ENCODE results near the gene PEX7. TPM values are rescaled to one million over a fixed set of nuclear protein-coding genes. Genes with fewer than 3 reads are reported as not detected.

PEX7 gene
- total RNA-seq, 2 experiments from 2014 or later, result 2.0 to 3.4 TPM

DNA sequence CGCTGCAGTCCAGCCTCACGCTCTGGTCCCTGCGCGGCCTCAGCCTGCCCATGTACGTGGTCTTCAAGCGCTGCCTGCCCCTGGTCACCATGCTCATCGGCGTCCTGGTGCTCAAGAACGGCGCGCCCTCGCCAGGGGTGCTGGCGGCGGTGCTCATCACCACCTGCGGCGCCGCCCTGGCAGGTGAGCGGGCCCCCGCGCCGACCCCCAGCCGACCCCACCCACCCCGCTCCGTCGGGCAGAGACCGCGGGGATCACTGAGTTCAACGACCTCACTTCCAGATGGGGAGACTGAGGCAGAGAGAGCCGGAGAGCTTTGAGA lies 100.3 kb downstream of the PEX7 start:
- Mint-ChIP-seq H3K36me3 (ENCODE audit: low read depth) (no peaks in the 10 kb centered on the region), H3K27me3 (peaks cover 71% of the 10 kb centered on the region), H3K4me3 (peak overlapping the region; percentile 77), H3K4me1 (ENCODE audit: low read depth) (peaks cover 19% of the 10 kb centered on the region), H3K27ac (no peak overlapping the region), H3K9me3 (no peaks in the 10 kb centered on the region)
- H3K9me3 ChIP-seq (ENCODE audit: control insufficient read depth in 1 of 2, insufficient read depth in 1 of 2, low read length in 2 of 2), result peaks cover 0 to 24% of the 10 kb centered on the region in 2 experiments
- peaks cover 41 to 55% of the 10 kb centered on the region in 2 experiments for H3K27me3 ChIP-seq (ENCODE audit: control insufficient read depth in 1 of 2, insufficient read depth in 2 of 2, low read length in 2 of 2)
- CTCF ChIA-PET, result interaction anchor here (1.2 kb wide), 1 partner anchor 130 kb away, joined by 3 read pairs; the partner anchor contains the start of gene MAP3K5
- POLR2A ChIA-PET, result interaction anchor here (1.6 kb wide), 1 partner anchor 100 kb away, joined by 6 read pairs; the partner anchor contains the start of gene PEX7
- no peak overlapping the region for H3K27ac ChIP-seq (ENCODE audit: low read depth in 1 of 2, low read length in 2 of 2)
- H3K4me1 ChIP-seq (ENCODE audit: insufficient read depth, low read length), result peaks cover 38% of the 10 kb centered on the region
- no peaks in the 10 kb centered on the region for H3K36me3 ChIP-seq (ENCODE audit: insufficient read depth, low read length)
- DNase-seq (no peak), ATAC-seq (ENCODE audit: poor library complexity) (no peak)
- TF ChIP-seq, protein P1, sequence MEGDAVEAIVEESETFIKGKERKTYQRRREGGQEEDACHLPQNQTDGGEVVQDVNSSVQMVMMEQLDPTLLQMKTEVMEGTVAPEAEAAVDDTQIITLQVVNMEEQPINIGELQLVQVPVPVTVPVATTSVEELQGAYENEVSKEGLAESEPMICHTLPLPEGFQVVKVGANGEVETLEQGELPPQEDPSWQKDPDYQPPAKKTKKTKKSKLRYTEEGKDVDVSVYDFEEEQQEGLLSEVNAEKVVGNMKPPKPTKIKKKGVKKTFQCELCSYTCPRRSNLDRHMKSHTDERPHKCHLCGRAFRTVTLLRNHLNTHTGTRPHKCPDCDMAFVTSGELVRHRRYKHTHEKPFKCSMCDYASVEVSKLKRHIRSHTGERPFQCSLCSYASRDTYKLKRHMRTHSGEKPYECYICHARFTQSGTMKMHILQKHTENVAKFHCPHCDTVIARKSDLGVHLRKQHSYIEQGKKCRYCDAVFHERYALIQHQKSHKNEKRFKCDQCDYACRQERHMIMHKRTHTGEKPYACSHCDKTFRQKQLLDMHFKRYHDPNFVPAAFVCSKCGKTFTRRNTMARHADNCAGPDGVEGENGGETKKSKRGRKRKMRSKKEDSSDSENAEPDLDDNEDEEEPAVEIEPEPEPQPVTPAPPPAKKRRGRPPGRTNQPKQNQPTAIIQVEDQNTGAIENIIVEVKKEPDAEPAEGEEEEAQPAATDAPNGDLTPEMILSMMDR (IDR thresholded peaks at IDR 0.05), result no peak
- peak overlapping the region; percentile 5 for H3K4me3 ChIP-seq (ENCODE audit: low read length)
- intact Hi-C loops (cut with DNase I, micrococcal nuclease), result no loop called here

DNA sequence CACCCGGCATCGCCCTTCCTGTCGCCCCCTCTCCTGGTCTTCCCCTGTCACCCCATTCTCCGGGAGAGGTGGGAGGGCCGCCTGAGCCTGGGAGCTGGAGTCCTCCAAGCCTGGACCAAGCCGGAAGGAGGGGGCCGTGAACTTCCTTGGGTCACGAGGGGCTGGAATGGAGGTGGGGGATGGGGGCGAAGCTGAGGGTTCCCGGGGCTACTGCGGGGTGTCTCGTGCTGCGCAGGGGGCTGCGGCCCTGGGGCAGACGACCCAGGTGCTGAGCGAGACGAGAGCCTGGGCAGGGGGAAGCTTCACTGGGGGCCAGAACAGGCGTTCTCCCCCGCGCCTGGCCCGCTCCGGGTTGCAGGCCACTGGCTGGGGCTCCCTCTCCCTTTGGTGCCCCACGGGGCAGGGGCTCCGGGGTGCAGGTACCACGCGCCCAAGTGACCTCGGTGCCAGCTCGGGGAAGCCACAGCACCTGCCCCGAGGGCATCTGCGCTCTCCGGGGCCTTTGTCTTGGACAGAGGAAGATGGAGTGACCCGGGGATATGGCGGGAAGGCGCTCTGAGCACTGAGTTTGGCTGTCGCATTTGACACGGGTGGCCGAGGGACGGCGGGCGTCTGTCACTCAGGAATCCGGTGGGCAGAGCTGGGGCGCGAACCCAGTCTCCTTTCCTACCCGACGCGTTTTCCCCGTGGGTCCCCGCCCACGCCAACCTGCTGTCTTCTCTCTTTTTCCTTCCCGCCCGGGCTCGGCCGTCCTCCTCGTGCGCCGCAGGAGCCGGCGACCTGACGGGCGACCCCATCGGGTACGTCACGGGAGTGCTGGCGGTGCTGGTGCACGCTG lies 100.9 kb downstream of the PEX7 start:
- TF ChIP-seq, protein P1 (IDR thresholded peaks at IDR 0.05), result no peak
- H3K9me3 Mint-ChIP-seq, result no peaks in the 10 kb centered on the region
- H3K27me3 ChIP-seq (ENCODE audit: control insufficient read depth in 1 of 2, insufficient read depth in 2 of 2, low read length in 2 of 2), result peaks cover 41 to 55% of the 10 kb centered on the region in 2 experiments
- DNase-seq, result peak in 3 of 14 experiments; percentile 4 to 35 (median 34)
- intact Hi-C loops (cut with DNase I, micrococcal nuclease), result no loop called here
- H3K4me1 ChIP-seq (ENCODE audit: insufficient read depth, low read length), result peaks cover 38% of the 10 kb centered on the region
- H3K9me3 ChIP-seq (ENCODE audit: control insufficient read depth in 1 of 2, insufficient read depth in 1 of 2, low read length in 2 of 2), result peaks cover 0 to 24% of the 10 kb centered on the region in 2 experiments
- peak overlapping the region; percentile 66 for H3K4me3 Mint-ChIP-seq
- H3K4me1 Mint-ChIP-seq (ENCODE audit: low read depth), result peaks cover 19% of the 10 kb centered on the region
- H3K36me3 Mint-ChIP-seq (ENCODE audit: low read depth), result no peaks in the 10 kb centered on the region
- no peak overlapping the region for H3K27ac Mint-ChIP-seq
- H3K27ac ChIP-seq (ENCODE audit: low read depth in 1 of 2, low read length in 2 of 2), result no peak overlapping the region
- no peaks in the 10 kb centered on the region for H3K36me3 ChIP-seq (ENCODE audit: insufficient read depth, low read length)
- H3K4me3 ChIP-seq (ENCODE audit: low read length), result peak overlapping the region; percentile 25
- ChIA-PET POLR2A (interaction anchor here (1.6 kb wide), 1 partner anchor 101 kb away, joined by 6 read pairs; the partner anchor contains the start of gene PEX7), CTCF (interaction anchor here (1.2 kb wide), 1 partner anchor 131 kb away, joined by 3 read pairs; the partner anchor contains the start of gene MAP3K5)
- peaks cover 70% of the 10 kb centered on the region for H3K27me3 Mint-ChIP-seq
- no peak for ATAC-seq (ENCODE audit: poor library complexity)

DNA sequence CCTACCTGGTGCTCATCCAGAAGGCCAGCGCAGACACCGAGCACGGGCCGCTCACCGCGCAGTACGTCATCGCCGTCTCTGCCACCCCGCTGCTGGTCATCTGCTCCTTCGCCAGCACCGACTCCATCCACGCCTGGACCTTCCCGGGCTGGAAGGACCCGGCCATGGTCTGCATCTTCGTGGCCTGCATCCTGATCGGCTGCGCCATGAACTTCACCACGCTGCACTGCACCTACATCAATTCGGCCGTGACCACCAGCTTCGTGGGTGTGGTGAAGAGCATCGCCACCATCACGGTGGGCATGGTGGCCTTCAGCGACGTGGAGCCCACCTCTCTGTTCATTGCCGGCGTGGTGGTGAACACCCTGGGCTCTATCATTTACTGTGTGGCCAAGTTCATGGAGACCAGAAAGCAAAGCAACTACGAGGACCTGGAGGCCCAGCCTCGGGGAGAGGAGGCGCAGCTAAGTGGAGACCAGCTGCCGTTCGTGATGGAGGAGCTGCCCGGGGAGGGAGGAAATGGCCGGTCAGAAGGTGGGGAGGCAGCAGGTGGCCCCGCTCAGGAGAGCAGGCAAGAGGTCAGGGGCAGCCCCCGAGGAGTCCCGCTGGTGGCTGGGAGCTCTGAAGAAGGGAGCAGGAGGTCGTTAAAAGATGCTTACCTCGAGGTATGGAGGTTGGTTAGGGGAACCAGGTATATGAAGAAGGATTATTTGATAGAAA lies 101.7 kb downstream of the PEX7 start:
- H3K4me3 ChIP-seq (ENCODE audit: low read length), result no peak overlapping the region
- ATAC-seq (ENCODE audit: poor library complexity) (no peak), DNase-seq (no peak)
- Mint-ChIP-seq H3K36me3 (ENCODE audit: low read depth) (no peaks in the 10 kb centered on the region), H3K9me3 (no peaks in the 10 kb centered on the region), H3K27ac (no peak overlapping the region), H3K4me3 (peak overlapping the region; percentile 71), H3K4me1 (ENCODE audit: low read depth) (peaks cover 19% of the 10 kb centered on the region), H3K27me3 (peaks cover 62% of the 10 kb centered on the region)
- no peaks in the 10 kb centered on the region for H3K36me3 ChIP-seq (ENCODE audit: insufficient read depth, low read length)
- no peak overlapping the region for H3K27ac ChIP-seq (ENCODE audit: low read depth in 1 of 2, low read length in 2 of 2)
- peaks cover 38% of the 10 kb centered on the region for H3K4me1 ChIP-seq (ENCODE audit: insufficient read depth, low read length)
- peaks cover 41 to 55% of the 10 kb centered on the region in 2 experiments for H3K27me3 ChIP-seq (ENCODE audit: control insufficient read depth in 1 of 2, insufficient read depth in 2 of 2, low read length in 2 of 2)
- H3K9me3 ChIP-seq (ENCODE audit: control insufficient read depth in 1 of 2, insufficient read depth in 1 of 2, low read length in 2 of 2), result peaks cover 0 to 24% of the 10 kb centered on the region in 2 experiments
- TF ChIP-seq, protein P1 (IDR thresholded peaks at IDR 0.05), result no peak
- CTCF ChIA-PET, result interaction anchor here (1.2 kb wide), 1 partner anchor 132 kb away, joined by 3 read pairs; the partner anchor contains the start of gene MAP3K5
- POLR2A ChIA-PET, result no interaction called here
- intact Hi-C loops (cut with DNase I, micrococcal nuclease), result no loop called here

All from CD4-positive, alpha-beta T cell (primary cell).